Measurements from ENCODE around the gene FRAS1. TPM values are rescaled to one million over a fixed set of nuclear protein-coding genes. Genes with fewer than 3 reads are reported as not detected.

The FRAS1 gene
- total RNA-seq, 1 experiment from 2014 or later: 0.23 TPM

- H3K4me1 ChIP-seq (ENCODE audit: control insufficient read depth, insufficient read depth, low read length): no peaks in the 10 kb centered on the region
- no peaks in the 10 kb centered on the region for H3K36me3 ChIP-seq (ENCODE audit: control insufficient read depth, insufficient read depth, low read length)
- DNase-seq (ENCODE audit: low read depth, low spot score): no peak
- H3K27me3 ChIP-seq (ENCODE audit: control insufficient read depth, insufficient read depth, low read length): 0 out of 2 replicates have a peak, but pooled peaks cover 2% of the 10 kb centered on the region
- no peak for ATAC-seq
- no peaks in the 10 kb centered on the region for H3K9me3 ChIP-seq (ENCODE audit: control insufficient read depth, insufficient read depth, low read depth, low read length)
- no peak overlapping the region for H3K4me3 ChIP-seq (ENCODE audit: low read depth in 2 of 2, low read length in 2 of 2)
- no TSS peak for BruUV-seq (replicated peaks)
- ChIA-PET CTCF (no interaction called here), POLR2A (no interaction called here)
- in situ Hi-C loops (cut with HindIII; ENCODE audit: low pct_unique_long_range_greater_than_20kb, low sequenced_read_pairs): no loop called here
- TF ChIP-seq POLR2AphosphoS5 (IDR thresholded peaks at IDR 0.05; ENCODE audit: low read depth, low read length) (no peak), SIN3A (IDR thresholded peaks at IDR 0.05; ENCODE audit: borderline replicate concordance, insufficient read depth, low read depth, low read length) (no peak)
- TF ChIP-seq, protein P1, sequence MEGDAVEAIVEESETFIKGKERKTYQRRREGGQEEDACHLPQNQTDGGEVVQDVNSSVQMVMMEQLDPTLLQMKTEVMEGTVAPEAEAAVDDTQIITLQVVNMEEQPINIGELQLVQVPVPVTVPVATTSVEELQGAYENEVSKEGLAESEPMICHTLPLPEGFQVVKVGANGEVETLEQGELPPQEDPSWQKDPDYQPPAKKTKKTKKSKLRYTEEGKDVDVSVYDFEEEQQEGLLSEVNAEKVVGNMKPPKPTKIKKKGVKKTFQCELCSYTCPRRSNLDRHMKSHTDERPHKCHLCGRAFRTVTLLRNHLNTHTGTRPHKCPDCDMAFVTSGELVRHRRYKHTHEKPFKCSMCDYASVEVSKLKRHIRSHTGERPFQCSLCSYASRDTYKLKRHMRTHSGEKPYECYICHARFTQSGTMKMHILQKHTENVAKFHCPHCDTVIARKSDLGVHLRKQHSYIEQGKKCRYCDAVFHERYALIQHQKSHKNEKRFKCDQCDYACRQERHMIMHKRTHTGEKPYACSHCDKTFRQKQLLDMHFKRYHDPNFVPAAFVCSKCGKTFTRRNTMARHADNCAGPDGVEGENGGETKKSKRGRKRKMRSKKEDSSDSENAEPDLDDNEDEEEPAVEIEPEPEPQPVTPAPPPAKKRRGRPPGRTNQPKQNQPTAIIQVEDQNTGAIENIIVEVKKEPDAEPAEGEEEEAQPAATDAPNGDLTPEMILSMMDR (IDR thresholded peaks at IDR 0.05): no peak
- no peak overlapping the region for H3K27ac ChIP-seq (ENCODE audit: low read length)
- intact Hi-C loops (cut with micrococcal nuclease; ENCODE audit: unreplicated experiment): no loop called here
These were observed 512.2 kb downstream of the FRAS1 start for GRCh38 chr4:78569306-78569821.

GRCh38 chr4:78570117-78570516, 513.0 kb downstream of the FRAS1 start:
- Histone ChIP-seq H3K27me3 (ENCODE audit: control insufficient read depth, insufficient read depth, low read length) (0 out of 2 replicates have a peak, but pooled peaks cover 2% of the 10 kb centered on the region), H3K4me3 (ENCODE audit: low read depth in 2 of 2, low read length in 2 of 2) (no peak overlapping the region), H3K4me1 (ENCODE audit: control insufficient read depth, insufficient read depth, low read length) (no peaks in the 10 kb centered on the region), H3K27ac (ENCODE audit: low read length) (no peak overlapping the region), H3K36me3 (ENCODE audit: control insufficient read depth, insufficient read depth, low read length) (no peaks in the 10 kb centered on the region), H3K9me3 (ENCODE audit: control insufficient read depth, insufficient read depth, low read depth, low read length) (no peaks in the 10 kb centered on the region)
- intact Hi-C loops (cut with micrococcal nuclease; ENCODE audit: unreplicated experiment): no loop called here
- no TSS peak for BruUV-seq (replicated peaks)
- in situ Hi-C loops (cut with HindIII; ENCODE audit: low pct_unique_long_range_greater_than_20kb, low sequenced_read_pairs): no loop called here
- POLR2A ChIA-PET: no interaction called here
- TF ChIP-seq REST (IDR thresholded peaks at IDR 0.05; ENCODE audit: insufficient read depth in 1 of 2, low read depth in 2 of 2, low read length in 1 of 2): no peak
- TF ChIP-seq TCF7L2 (IDR thresholded peaks at IDR 0.05; ENCODE audit: low read depth, low read length): no peak
- TF ChIP-seq, protein P1 (IDR thresholded peaks at IDR 0.05): no peak
- TF ChIP-seq SIN3A (IDR thresholded peaks at IDR 0.05; ENCODE audit: borderline replicate concordance, insufficient read depth, low read depth, low read length): no peak
- CTCF ChIA-PET: no interaction called here
- no peak for DNase-seq (ENCODE audit: low read depth, low spot score)
- ATAC-seq: no peak

Data from Panc1 (cell line).